Testis (tissue), 2 donors: ENCODE results near the gene PPIG.

ENCODE experiments used
- CTCF ChIP-seq, 3 experiments: fragments of 450-650 bp in 2 of 3; fragments of 200-600 bp in 1 of 3; sonication (generic) in 1 of 3; IDR thresholded peaks; one replicate each; pipeline ENCODE4 v1.5.1; 2016 to 2019; ENCODE audit warnings: antibody characterized with exemption in 3 of 3, mild to moderate bottlenecking in 2 of 3, moderate library complexity in 1 of 3
- POLR2A ChIP-seq: fragments of 450-650 bp; IDR thresholded peaks from one replicate; pipeline ENCODE4 v1.6.1; 2017; ENCODE audit warnings: antibody characterized with exemption, mild to moderate bottlenecking, moderate library complexity

- TF ChIP-seq POLR2A, result no peak
- TF ChIP-seq CTCF (IDR thresholded peaks at IDR 0.05), result no peak
Observed at GRCh38 chr2:169663247-169663646, 79.1 kb downstream of the PPIG start.
